WTC11 (cell line): ENCODE data around the gene TNFSF4. TPM values are rescaled to one million over a fixed set of nuclear protein-coding genes. Genes with fewer than 3 reads are reported as not detected.

Experiments
- ATAC-seq: fragments of 200-7000 bp; cut with Tn5 transposase; 2 replicates; pipeline ENCODE4 v1.10.0; 2021; ENCODE audit warnings: mild to moderate bottlenecking, moderate library complexity
- CTCF ChIA-PET: fragments of 300-600 bp; sonication (Branson Sonifier 250); formaldehyde crosslinking; loops from one replicate; lab custom pipeline; 2021; ENCODE audit warnings: antibody characterized with exemption; lab: Charles Lee
- POLR2A ChIA-PET: fragments of 350-600 bp; sonication (Branson Sonifier 250); formaldehyde crosslinking; loops from one replicate; lab custom pipeline; 2021; ENCODE audit warnings: antibody characterized with exemption; lab: Charles Lee
- DNase-seq: peaks from one replicate; pipeline ENCODE4 v3.0.0; 2021; ENCODE audit warnings: low spot score
- H3K27ac Mint-ChIP-seq: 2 replicates; pipeline ENCODE4 v1.8.0; 2021; ENCODE audit warnings: mixed read lengths
- H3K27me3 Mint-ChIP-seq: 2 replicates; pipeline ENCODE4 v1.8.0; 2021; ENCODE audit warnings: low read depth, mild to moderate bottlenecking, moderate library complexity, mixed read lengths
- H3K36me3 Mint-ChIP-seq: 2 replicates; pipeline ENCODE4 v1.8.0; 2021; ENCODE audit warnings: mixed read lengths
- H3K4me1 Mint-ChIP-seq: 2 replicates; pipeline ENCODE4 v1.8.0; 2022; ENCODE audit warnings: mixed read lengths
- H3K4me3 Mint-ChIP-seq: 2 replicates; pipeline ENCODE4 v1.8.0; 2021; ENCODE audit warnings: mild to moderate bottlenecking, moderate library complexity, mixed read lengths
- H3K9me3 Mint-ChIP-seq: 2 replicates; pipeline ENCODE4 v1.8.0; 2021; ENCODE audit warnings: mixed read lengths
- AFF4 ChIP-seq: sonication (generic); formaldehyde crosslinking; IDR thresholded peaks from 2 replicates; pipeline ENCODE4 v1.8.1; 2023; ENCODE audit warnings: mild to moderate bottlenecking, missing genetic modification reagents, borderline replicate concordance
- ELF4 ChIP-seq: sonication (generic); formaldehyde crosslinking; IDR thresholded peaks from 2 replicates; pipeline ENCODE4 v1.8.1; 2022; ENCODE audit warnings: low read depth, mild to moderate bottlenecking, moderate library complexity, missing genetic modification reagents
- FOXJ3 ChIP-seq: sonication (generic); formaldehyde crosslinking; IDR thresholded peaks from 2 replicates; pipeline ENCODE4 v1.9.0; 2021; ENCODE audit warnings: missing genetic modification reagents, mild to moderate bottlenecking, borderline replicate concordance
- FOXP1 ChIP-seq: sonication (generic); formaldehyde crosslinking; IDR thresholded peaks from 2 replicates; pipeline ENCODE4 v1.8.0; 2022; ENCODE audit warnings: missing genetic modification reagents, mild to moderate bottlenecking, moderate library complexity, borderline replicate concordance
- HMGA2 ChIP-seq: fragments of 250-450 bp; sonication (Bioruptor Pico); IDR thresholded peaks from 2 replicates; pipeline ENCODE4 v1.4.0; 2021; ENCODE audit warnings: mild to moderate bottlenecking, moderate library complexity
- JUN ChIP-seq: sonication (generic); formaldehyde crosslinking; IDR thresholded peaks from 2 replicates; pipeline ENCODE4 v1.8.0; 2023; ENCODE audit warnings: mild to moderate bottlenecking, missing genetic modification reagents
- KAT7 ChIP-seq: sonication (generic); formaldehyde crosslinking; IDR thresholded peaks from 2 replicates; pipeline ENCODE4 v1.8.1; 2023; ENCODE audit warnings: missing genetic modification reagents, mild to moderate bottlenecking, borderline replicate concordance
- NFATC4 ChIP-seq: fragments of 250-450 bp; sonication (Bioruptor Pico); IDR thresholded peaks from 2 replicates; pipeline ENCODE4 v1.9.0; 2021; ENCODE audit warnings: mild to moderate bottlenecking
- NR3C1 ChIP-seq: sonication (generic); formaldehyde crosslinking; conservative IDR thresholded peaks from 2 replicates; pipeline ENCODE4 v1.8.1; 2023; ENCODE audit warnings: low read depth, mild to moderate bottlenecking, missing genetic modification reagents
- PRDM15 ChIP-seq: sonication (generic); formaldehyde crosslinking; IDR thresholded peaks from 2 replicates; pipeline ENCODE4 v1.8.0; 2022; ENCODE audit warnings: missing genetic modification reagents
- RORB ChIP-seq: fragments of 250-450 bp; sonication (Bioruptor Pico); IDR thresholded peaks from 2 replicates; pipeline ENCODE4 v1.9.0; 2021; ENCODE audit warnings: mild to moderate bottlenecking
- SMAD4 ChIP-seq: sonication (generic); formaldehyde crosslinking; IDR thresholded peaks from 2 replicates; pipeline ENCODE4 v1.8.0; 2022; ENCODE audit warnings: mild to moderate bottlenecking, missing genetic modification reagents
- SOX15 ChIP-seq: fragments of 250-450 bp; sonication (Bioruptor Pico); IDR thresholded peaks from 2 replicates; pipeline ENCODE4 v1.9.0; 2021; ENCODE audit warnings: mild to moderate bottlenecking
- TEAD4 ChIP-seq: sonication (generic); formaldehyde crosslinking; IDR thresholded peaks from 2 replicates; pipeline ENCODE4 v1.8.0; 2022; ENCODE audit warnings: mild to moderate bottlenecking, missing genetic modification reagents
- ZNF317 ChIP-seq: sonication (generic); formaldehyde crosslinking; IDR thresholded peaks from 2 replicates; pipeline ENCODE4 v1.8.1; 2023; ENCODE audit warnings: low read depth, mild to moderate bottlenecking, moderate library complexity, missing genetic modification reagents, borderline replicate concordance
- total RNA-seq: library from RNA; stranded (reverse); gene quantifications from 3 replicates; pipeline ENCODE4 v1.2.3, GENCODE V29; 2021
- TF ChIP-seq, protein P1 (sequence below): sonication (generic); formaldehyde crosslinking; IDR thresholded peaks from 2 replicates; pipeline ENCODE4 v1.8.1; 2023; ENCODE audit warnings: mild to moderate bottlenecking, moderate library complexity, missing genetic modification reagents
- TF ChIP-seq, protein P2 (sequence below): sonication (generic); formaldehyde crosslinking; IDR thresholded peaks from 2 replicates; pipeline ENCODE4 v1.8.1; 2023; ENCODE audit warnings: mild to moderate bottlenecking, missing genetic modification reagents
- TF ChIP-seq, protein P3 (sequence below): sonication (generic); formaldehyde crosslinking; IDR thresholded peaks from 2 replicates; pipeline ENCODE4 v1.8.0; 2023; ENCODE audit warnings: missing genetic modification reagents
- TF ChIP-seq, protein P4 (sequence below): sonication (generic); formaldehyde crosslinking; IDR thresholded peaks from 2 replicates; pipeline ENCODE4 v1.8.1; 2022; ENCODE audit warnings: low read depth, mild to moderate bottlenecking, moderate library complexity, missing genetic modification reagents, borderline replicate concordance

Gene TNFSF4
- total RNA-seq, 1 experiment from 2014 or later = 0.81 TPM

DNA sequence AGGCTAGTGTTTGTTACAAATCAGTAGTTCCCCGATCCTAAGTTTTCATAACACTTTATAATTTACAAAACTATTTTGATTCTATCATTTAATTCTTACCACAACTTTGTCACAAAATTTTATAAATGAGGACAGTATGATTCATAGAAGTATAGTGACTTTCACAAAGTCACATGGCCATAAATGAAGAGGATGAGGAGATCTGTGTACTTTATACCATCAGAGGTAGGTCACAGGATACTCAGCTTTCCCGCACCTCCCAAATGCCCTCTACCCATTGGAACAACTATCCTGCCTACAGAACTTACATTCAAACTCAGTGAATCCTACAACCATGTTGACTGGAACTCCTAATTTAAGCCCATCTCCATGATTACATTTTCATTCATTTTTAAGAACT is 56.3 kb downstream of the TNFSF4 start:
- ChIA-PET CTCF (no interaction called here), POLR2A (no interaction called here)
- Mint-ChIP-seq H3K4me1 (no peaks in the 10 kb centered on the region), H3K4me3 (no peak overlapping the region), H3K27ac (no peak overlapping the region), H3K27me3 (peaks cover 7% of the 10 kb centered on the region), H3K36me3 (peaks cover 35% of the 10 kb centered on the region), H3K9me3 (peaks cover 80% of the 10 kb centered on the region)
- no peak for TF ChIP-seq SOX15 (CRISPR knock-in tag)
- no peak for TF ChIP-seq KAT7 (CRISPR knock-in tag)
- TF ChIP-seq TEAD4 (CRISPR knock-in tag) = no peak
- TF ChIP-seq FOXP1 = no peak
- no peak for TF ChIP-seq ELF4 (CRISPR knock-in tag)
- no peak for TF ChIP-seq FOXJ3 (CRISPR knock-in tag)
- TF ChIP-seq RORB (CRISPR knock-in tag) = no peak
- TF ChIP-seq, protein P1, sequence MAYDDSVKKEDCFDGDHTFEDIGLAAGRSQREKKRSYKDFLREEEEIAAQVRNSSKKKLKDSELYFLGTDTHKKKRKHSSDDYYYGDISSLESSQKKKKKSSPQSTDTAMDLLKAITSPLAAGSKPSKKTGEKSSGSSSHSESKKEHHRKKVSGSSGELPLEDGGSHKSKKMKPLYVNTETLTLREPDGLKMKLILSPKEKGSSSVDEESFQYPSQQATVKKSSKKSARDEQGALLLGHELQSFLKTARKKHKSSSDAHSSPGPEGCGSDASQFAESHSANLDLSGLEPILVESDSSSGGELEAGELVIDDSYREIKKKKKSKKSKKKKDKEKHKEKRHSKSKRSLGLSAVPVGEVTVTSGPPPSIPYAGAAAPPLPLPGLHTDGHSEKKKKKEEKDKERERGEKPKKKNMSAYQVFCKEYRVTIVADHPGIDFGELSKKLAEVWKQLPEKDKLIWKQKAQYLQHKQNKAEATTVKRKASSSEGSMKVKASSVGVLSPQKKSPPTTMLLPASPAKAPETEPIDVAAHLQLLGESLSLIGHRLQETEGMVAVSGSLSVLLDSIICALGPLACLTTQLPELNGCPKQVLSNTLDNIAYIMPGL = no peak
- DNase-seq (no peak), ATAC-seq (no peak)

- ChIA-PET CTCF (no interaction called here), POLR2A (no interaction called here)
- Mint-ChIP-seq H3K4me3 (no peak overlapping the region), H3K27me3 (peaks cover 5% of the 10 kb centered on the region), H3K9me3 (peaks cover 81% of the 10 kb centered on the region), H3K27ac (no peak overlapping the region), H3K4me1 (no peaks in the 10 kb centered on the region), H3K36me3 (peaks cover 35% of the 10 kb centered on the region)
- TF ChIP-seq, protein P2, sequence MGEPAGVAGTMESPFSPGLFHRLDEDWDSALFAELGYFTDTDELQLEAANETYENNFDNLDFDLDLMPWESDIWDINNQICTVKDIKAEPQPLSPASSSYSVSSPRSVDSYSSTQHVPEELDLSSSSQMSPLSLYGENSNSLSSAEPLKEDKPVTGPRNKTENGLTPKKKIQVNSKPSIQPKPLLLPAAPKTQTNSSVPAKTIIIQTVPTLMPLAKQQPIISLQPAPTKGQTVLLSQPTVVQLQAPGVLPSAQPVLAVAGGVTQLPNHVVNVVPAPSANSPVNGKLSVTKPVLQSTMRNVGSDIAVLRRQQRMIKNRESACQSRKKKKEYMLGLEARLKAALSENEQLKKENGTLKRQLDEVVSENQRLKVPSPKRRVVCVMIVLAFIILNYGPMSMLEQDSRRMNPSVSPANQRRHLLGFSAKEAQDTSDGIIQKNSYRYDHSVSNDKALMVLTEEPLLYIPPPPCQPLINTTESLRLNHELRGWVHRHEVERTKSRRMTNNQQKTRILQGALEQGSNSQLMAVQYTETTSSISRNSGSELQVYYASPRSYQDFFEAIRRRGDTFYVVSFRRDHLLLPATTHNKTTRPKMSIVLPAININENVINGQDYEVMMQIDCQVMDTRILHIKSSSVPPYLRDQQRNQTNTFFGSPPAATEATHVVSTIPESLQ (CRISPR knock-in tag) = no peak
- TF ChIP-seq SMAD4 (CRISPR knock-in tag) (no peak), JUN (no peak), AFF4 (CRISPR knock-in tag) (no peak), NR3C1 (CRISPR knock-in tag) (no peak), HMGA2 (CRISPR knock-in tag) (no peak), ZNF317 (CRISPR knock-in tag) (no peak), NFATC4 (CRISPR knock-in tag) (no peak), PRDM15 (CRISPR knock-in tag) (no peak)
- TF ChIP-seq, protein P3, sequence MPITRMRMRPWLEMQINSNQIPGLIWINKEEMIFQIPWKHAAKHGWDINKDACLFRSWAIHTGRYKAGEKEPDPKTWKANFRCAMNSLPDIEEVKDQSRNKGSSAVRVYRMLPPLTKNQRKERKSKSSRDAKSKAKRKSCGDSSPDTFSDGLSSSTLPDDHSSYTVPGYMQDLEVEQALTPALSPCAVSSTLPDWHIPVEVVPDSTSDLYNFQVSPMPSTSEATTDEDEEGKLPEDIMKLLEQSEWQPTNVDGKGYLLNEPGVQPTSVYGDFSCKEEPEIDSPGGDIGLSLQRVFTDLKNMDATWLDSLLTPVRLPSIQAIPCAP = no peak
- TF ChIP-seq, protein P4, sequence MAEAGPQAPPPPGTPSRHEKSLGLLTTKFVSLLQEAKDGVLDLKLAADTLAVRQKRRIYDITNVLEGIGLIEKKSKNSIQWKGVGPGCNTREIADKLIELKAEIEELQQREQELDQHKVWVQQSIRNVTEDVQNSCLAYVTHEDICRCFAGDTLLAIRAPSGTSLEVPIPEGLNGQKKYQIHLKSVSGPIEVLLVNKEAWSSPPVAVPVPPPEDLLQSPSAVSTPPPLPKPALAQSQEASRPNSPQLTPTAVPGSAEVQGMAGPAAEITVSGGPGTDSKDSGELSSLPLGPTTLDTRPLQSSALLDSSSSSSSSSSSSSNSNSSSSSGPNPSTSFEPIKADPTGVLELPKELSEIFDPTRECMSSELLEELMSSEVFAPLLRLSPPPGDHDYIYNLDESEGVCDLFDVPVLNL (CRISPR knock-in tag) = no peak
- ATAC-seq (no peak), DNase-seq (no peak)
These were observed 57.2 kb downstream of the TNFSF4 start for GRCh38 chr1:173149887-173150286.
